ENCODE data around the gene ITGAL.

The ITGAL gene

DNA sequence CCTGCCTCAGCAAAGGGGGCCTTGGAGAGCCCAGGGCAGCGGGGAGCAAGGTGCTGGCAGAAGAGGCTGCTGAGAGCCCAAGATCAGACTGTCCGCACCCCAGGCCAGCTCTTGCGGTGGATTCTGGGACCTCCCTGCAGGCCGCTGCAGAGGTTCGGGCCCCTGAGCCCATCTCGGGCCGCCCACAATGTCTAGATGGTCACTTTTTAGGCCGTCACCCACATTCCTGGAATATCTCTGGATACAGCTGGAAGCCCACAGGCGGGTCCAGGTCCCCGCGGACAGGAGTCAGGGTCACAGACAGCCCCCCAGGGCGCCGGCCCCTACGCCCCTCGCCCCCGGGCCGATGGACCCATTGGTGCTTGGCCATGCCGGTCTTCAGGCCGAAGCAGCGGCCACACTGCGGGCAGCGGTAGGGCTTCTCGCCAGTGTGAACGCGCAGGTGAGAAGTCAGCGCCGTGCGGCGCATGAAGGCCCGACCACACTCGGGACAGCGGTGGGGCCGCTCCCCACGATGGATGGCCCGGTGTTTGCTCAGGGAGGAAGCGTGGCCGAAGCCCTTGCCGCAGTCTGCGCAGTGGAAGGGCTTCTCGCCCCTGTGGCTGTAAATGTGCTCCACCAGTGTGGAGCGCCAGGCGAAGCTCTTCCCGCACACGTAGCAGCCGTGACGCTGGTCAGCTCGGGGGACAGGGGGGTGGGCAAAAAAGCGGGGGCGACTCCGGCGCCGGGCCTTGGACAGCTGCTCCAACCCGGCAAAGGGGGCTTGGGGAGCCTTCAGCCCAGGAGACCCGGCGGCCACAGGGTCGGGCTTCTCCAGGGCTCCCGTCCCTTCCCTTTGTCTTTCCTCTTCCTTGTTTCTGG is 60.0 kb downstream of the ITGAL start:
- no peak for DNase-seq (ENCODE audit: low read depth)
- TF ChIP-seq, protein P1, sequence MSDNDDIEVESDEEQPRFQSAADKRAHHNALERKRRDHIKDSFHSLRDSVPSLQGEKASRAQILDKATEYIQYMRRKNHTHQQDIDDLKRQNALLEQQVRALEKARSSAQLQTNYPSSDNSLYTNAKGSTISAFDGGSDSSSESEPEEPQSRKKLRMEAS (IDR thresholded peaks at IDR 0.05; ENCODE audit: low read depth, low read length), result no peak
- no peak for TF ChIP-seq POLR2A (IDR thresholded peaks at IDR 0.05; ENCODE audit: extremely low read depth, insufficient read length)
- no peak overlapping the region for H3K4me3 ChIP-seq (ENCODE audit: low read depth, low read length)

DNA sequence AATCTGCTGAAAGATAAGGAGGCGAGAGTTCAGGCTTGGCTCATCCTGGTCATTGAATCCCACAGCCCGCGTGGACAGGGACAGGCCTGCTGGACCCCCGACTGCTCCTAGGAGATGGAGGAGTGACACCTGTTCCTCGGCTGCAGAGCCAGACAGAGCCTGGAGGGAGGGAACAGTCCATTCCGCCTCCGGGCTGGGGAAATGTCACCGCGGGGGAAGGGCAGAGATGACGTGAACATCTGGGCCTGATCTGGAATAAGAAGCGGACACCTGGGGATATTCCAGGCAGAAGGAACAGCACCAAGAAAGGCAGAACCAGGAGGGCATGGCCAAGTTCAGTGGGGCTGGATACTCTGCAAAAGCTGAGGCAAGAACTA is 60.6 kb downstream of the ITGAL start:
- no peak for DNase-seq (ENCODE audit: low read depth)
- TF ChIP-seq MYC (IDR thresholded peaks at IDR 0.05; ENCODE audit: low read depth, low read length), result no peak
- no peak for TF ChIP-seq CTCF (IDR thresholded peaks at IDR 0.05; ENCODE audit: low read depth, low read length)
- no peak for TF ChIP-seq POLR2A (IDR thresholded peaks at IDR 0.05; ENCODE audit: extremely low read depth, insufficient read length)
- TF ChIP-seq, protein P1 (IDR thresholded peaks at IDR 0.05; ENCODE audit: low read depth, low read length), result no peak
- H3K4me3 ChIP-seq (ENCODE audit: low read depth, low read length), result no peak overlapping the region

- H3K4me3 ChIP-seq (ENCODE audit: low read depth, low read length), result peak overlapping the region; percentile 84
- DNase-seq (ENCODE audit: low read depth), result peak; percentile 57
- TF ChIP-seq POLR2A (IDR thresholded peaks at IDR 0.05; ENCODE audit: extremely low read depth, insufficient read length) (no peak), MYC (IDR thresholded peaks at IDR 0.05; ENCODE audit: low read depth, low read length) (no peak), CTCF (IDR thresholded peaks at IDR 0.05; ENCODE audit: low read depth, low read length) (peak; percentile 4)
- TF ChIP-seq, protein P1 (IDR thresholded peaks at IDR 0.05; ENCODE audit: low read depth, low read length), result no peak
Measured at GRCh38 chr16:30533748-30534367, 61.3 kb downstream of the ITGAL start.

GRCh38 chr16:30534368-30535105 is 62.0 kb downstream of the ITGAL start, which contains the start of gene ZNF747:
TSS of gene ZNF747 (minus strand) at chr16:30534858. CDS start at chr16:30534679, 179 bp downstream.
- peak; percentile 93 for DNase-seq (ENCODE audit: low read depth)

GRCh38 chr16:30535106-30535776 is 62.7 kb downstream of the ITGAL start:
- TF ChIP-seq CTCF (IDR thresholded peaks at IDR 0.05; ENCODE audit: low read depth, low read length) (no peak), MYC (IDR thresholded peaks at IDR 0.05; ENCODE audit: low read depth, low read length) (peak; percentile 80), POLR2A (IDR thresholded peaks at IDR 0.05; ENCODE audit: extremely low read depth, insufficient read length) (no peak)
- TF ChIP-seq, protein P1 (IDR thresholded peaks at IDR 0.05; ENCODE audit: low read depth, low read length), result peak; percentile 69
- no peak for DNase-seq (ENCODE audit: low read depth)
- peak overlapping the region; percentile 84 for H3K4me3 ChIP-seq (ENCODE audit: low read depth, low read length)

More at GRCh38 chr16:30534368-30535105, 62.0 kb downstream of the ITGAL start, which contains the start of gene ZNF747:
- TF ChIP-seq MYC (IDR thresholded peaks at IDR 0.05; ENCODE audit: low read depth, low read length), result no peak; the same call in 1 of the 2 replicates
- TF ChIP-seq CTCF (IDR thresholded peaks at IDR 0.05; ENCODE audit: low read depth, low read length), result no peak
- TF ChIP-seq, protein P1 (IDR thresholded peaks at IDR 0.05; ENCODE audit: low read depth, low read length), result no peak
- peak; percentile 79 for TF ChIP-seq POLR2A (IDR thresholded peaks at IDR 0.05; ENCODE audit: extremely low read depth, insufficient read length)
- peak within 1 kb of the TSS; percentile 84 for H3K4me3 ChIP-seq (ENCODE audit: low read depth, low read length)
